ENCODE measurements around the gene THAP11. TPM values are rescaled to one million over a fixed set of nuclear protein-coding genes. Genes with fewer than 3 reads are reported as not detected.

Gene THAP11
- total and polyA plus RNA-seq, 2 of the 4 experiments (the other 2 are of a cell fraction): 13.3 to 14.5 TPM

- Histone ChIP-seq H3K4me3 (ENCODE audit: insufficient read depth, low read depth, low read length) (peak overlapping the region; percentile 66), H4K5ac (ENCODE audit: low read depth, low read length) (no peak overlapping the region), H4K91ac (ENCODE audit: insufficient read depth, low read depth, low read length) (no peak overlapping the region), H3K4me1 (ENCODE audit: control insufficient read depth, insufficient read depth, low read length) (peaks cover 6% of the 10 kb centered on the region), H2AK9ac (replicated peaks; ENCODE audit: low read depth, low read length, poor library complexity) (peak overlapping the region; percentile 89), H2BK120ac (ENCODE audit: low read depth, low read length) (no peak overlapping the region), H3K23ac (ENCODE audit: low read depth, low read length) (peak overlapping the region; percentile 70; the same call in 1 of the 2 replicates), H2AK5ac (ENCODE audit: low read depth, low read length) (no peak overlapping the region), H3K79me1 (ENCODE audit: low read depth in 1 of 2, low read length in 2 of 2) (peaks cover 7 to 42% of the 10 kb centered on the region in 2 experiments), H2BK15ac (ENCODE audit: low read depth, low read length) (no peak overlapping the region), H2BK5ac (ENCODE audit: low read depth, low read length, poor library complexity, severe bottlenecking) (no peak overlapping the region), H3K9me3 (ENCODE audit: control insufficient read depth, insufficient read depth, low read length) (no peaks in the 10 kb centered on the region), H2AFZ (replicated peaks; ENCODE audit: low read length, poor library complexity) (peak overlapping the region; percentile 92), H3K27ac (ENCODE audit: insufficient read depth, low read length) (no peak overlapping the region; the same call in 1 of the 2 replicates), H4K8ac (ENCODE audit: low read depth in 2 of 2, low read length in 2 of 2) (peak overlapping the region; percentile 14 to 27; a peak in 2 of 4 replicates), H4K20me1 (ENCODE audit: insufficient read depth, low read length) (0 out of 2 replicates have a peak, but pooled peaks cover 3% of the 10 kb centered on the region), H3K4ac (ENCODE audit: low read depth, low read length) (no peak overlapping the region), H3K36me3 (ENCODE audit: control insufficient read depth, insufficient read depth, low read length) (peaks cover 3% of the 10 kb centered on the region), H2BK20ac (ENCODE audit: low read depth, low read length) (no peak overlapping the region), H3K4me2 (ENCODE audit: low read depth, low read length) (peak overlapping the region; percentile 95), H3K9me1 (ENCODE audit: insufficient read depth, low read length) (peaks cover 10% of the 10 kb centered on the region), H3K14ac (replicated peaks; ENCODE audit: low read depth, low read length) (peak overlapping the region; percentile 50; the same call in 1 of the 2 replicates), H3K27me3 (ENCODE audit: control insufficient read depth, insufficient read depth, low read length) (0 out of 2 replicates have a peak, but pooled peaks cover 2% of the 10 kb centered on the region), H3K56ac (ENCODE audit: extremely low read depth, insufficient read depth, low read length) (no peak overlapping the region), H3K9ac (ENCODE audit: low read depth, low read length) (peak overlapping the region; percentile 58), H3K18ac (ENCODE audit: low read depth, low read length) (no peak overlapping the region)
- 0% methylated on average over 1 of the region's 24 CpGs; no CpG with 5 or more reads in 1 of the 2 experiments for WGBS, 2 experiments (ENCODE audit: extremely low coverage in 2 of 2, insufficient read length in 1 of 2)
- ChIA-PET CTCF (interaction anchor here (0.6 to 1.8 kb wide), 2 partner anchors 9 to 307 kb away, joined by 3 to 19 read pairs; no protein-coding TSS in a partner anchor), POLR2A (ENCODE audit: unreplicated experiment) (interaction anchor here (0.6 kb wide), 1 partner anchor 135 kb away, joined by 4 read pairs; no protein-coding TSS in a partner anchor)
- intact Hi-C loops (cut with micrococcal nuclease) (loop anchor here (5.0 to 10.0 kb wide), 3 partner anchors 90 to 282 kb away; partner anchors contain the start of genes GFOD2 and RIPOR1), dilution Hi-C loops (cut with HindIII; ENCODE audit: low sequenced_read_pairs, unreplicated experiment) (no loop called here), in situ Hi-C loops (cut with MboI; ENCODE audit: low sequenced_read_pairs) (no loop called here)
- BruUV-seq (replicated peaks): no TSS peak
- no peak for DNase-seq
- ATAC-seq (ENCODE audit: low read depth): peak; percentile 7
- TF ChIP-seq CHD1 (IDR thresholded peaks at IDR 0.05; ENCODE audit: low read depth, low read length) (no peak), CEBPB (IDR thresholded peaks at IDR 0.05; ENCODE audit: low read depth, low read length) (no peak), ELK1 (IDR thresholded peaks at IDR 0.05; ENCODE audit: borderline replicate concordance, low read depth, low read length) (no peak), NFE2L2 (IDR thresholded peaks at IDR 0.05; ENCODE audit: low read depth, low read length) (no peak), RAD21 (IDR thresholded peaks at IDR 0.05; ENCODE audit: low read length) (no peak), SMC3 (IDR thresholded peaks at IDR 0.05; ENCODE audit: low read depth, low read length) (0 out of 2 replicates have a peak, but pooled peaks have one; percentile 19), MXI1 (IDR thresholded peaks at IDR 0.05; ENCODE audit: borderline replicate concordance, low read depth, low read length) (no peak), CTCF (conservative IDR thresholded peaks at IDR 0.05; ENCODE audit: low read depth, low read length) (peak; percentile 12; the same call in 1 of the 2 replicates), POLR2A (IDR thresholded peaks at IDR 0.05; ENCODE audit: low read depth, low read length) (no peak)
Observed at GRCh38 chr16:67807148-67807682, 34.9 kb upstream of the THAP11 start.
